Aorta (tissue), 5 donors: ENCODE measurements around the gene ONECUT1. TPM values are rescaled to one million over a fixed set of nuclear protein-coding genes. Genes with fewer than 3 reads are reported as not detected.

ENCODE experiments used
- ATAC-seq: fragments of 200-7000 bp; cut with Tn5 transposase; one replicate; pipeline ENCODE4 v1.9.1; 2022; ENCODE audit warnings: moderate library complexity; ENCODE audit not compliant: low FRiP score
- DNase-seq, 2 donors: peaks; one replicate each; pipeline ENCODE4 v3.0.0-alpha.2; 2020
- H3K27ac ChIP-seq, 2 donors: one replicate each; pipeline ENCODE4 v1.5.1; 2013; ENCODE audit warnings: low read length in 2 of 2, mild to moderate bottlenecking in 2 of 2, moderate library complexity in 2 of 2, control low read depth in 1 of 2, inconsistent platforms in 1 of 2, low read depth in 1 of 2
- H3K27me3 ChIP-seq, 2 donors: one replicate each; pipeline ENCODE4 v1.6.1; 2013; ENCODE audit warnings: control low read depth in 1 of 2, low read length in 1 of 2, mild to moderate bottlenecking in 1 of 2, moderate library complexity in 1 of 2; ENCODE audit not compliant: insufficient read depth in 2 of 2, control insufficient read depth in 1 of 2
- H3K36me3 ChIP-seq, 2 donors: one replicate each; pipeline ENCODE4 v1.6.1; 2013; ENCODE audit warnings: control low read depth in 1 of 2, low read length in 1 of 2, mild to moderate bottlenecking in 1 of 2; ENCODE audit not compliant: insufficient read depth in 2 of 2, control insufficient read depth in 1 of 2
- H3K4me1 ChIP-seq, 2 donors: one replicate each; pipeline ENCODE4 v1.6.1; 2013; ENCODE audit warnings: low read length in 2 of 2, control low read depth in 1 of 2, mild to moderate bottlenecking in 1 of 2, moderate library complexity in 1 of 2; ENCODE audit not compliant: insufficient read depth in 2 of 2, control insufficient read depth in 1 of 2
- H3K4me3 ChIP-seq, 2 donors: one replicate each; pipeline ENCODE4 v1.5.1; 2013; ENCODE audit warnings: low read length in 2 of 2, control low read depth in 1 of 2, mild to moderate bottlenecking in 1 of 2
- H3K9me3 ChIP-seq: one replicate; pipeline ENCODE4 v1.6.1; 2013; ENCODE audit warnings: mild to moderate bottlenecking, low read length; ENCODE audit not compliant: control insufficient read depth
- WGBS, 2 donors: extraction: QIAGEN DNeasy Blood & Tissue Kit; methylation state at CpG; one replicate each; pipeline ENCODE4 v1.1.7; 2013; 5-methylcytosine and 5-hydroxymethylcytosine counted together
- intact Hi-C, 2 donors: fragments of 100-400 bp; cut with DNase I; formaldehyde crosslinking; loops; one replicate each; pipeline versions ENCODE4 v1.14.2 to v1.15.0; 2022
- polyA plus RNA-seq, 2 donors: library from polyadenylated mRNA; stranded (reverse); fragments of 200-250 nt; gene quantifications; one replicate each; pipeline ENCODE4 v1.2.3, GENCODE V29; 2013
- total RNA-seq, 2 donors: library from RNA; stranded (reverse); fragmentation: NEBNext Ultra II Directional; extraction: Animal tissue kit (Norgen Biotek cat#: 25700); gene quantifications; one replicate each; pipeline ENCODE4 v1.2.1, GENCODE V29; 2021
- donor health status: healthy with polysubstance abuse.
- donor health status: Bipolar disorder and iron deficiency.
- donor health status: DM: no; HTN: no; CAD: no.
- donor health status: DM: no; HTN: no; CAD: no.
- donor health status: DM: yes; HTN: yes; CAD: no.

Gene ONECUT1
- total and polyA plus RNA-seq, 4 donors = not detected

DNA sequence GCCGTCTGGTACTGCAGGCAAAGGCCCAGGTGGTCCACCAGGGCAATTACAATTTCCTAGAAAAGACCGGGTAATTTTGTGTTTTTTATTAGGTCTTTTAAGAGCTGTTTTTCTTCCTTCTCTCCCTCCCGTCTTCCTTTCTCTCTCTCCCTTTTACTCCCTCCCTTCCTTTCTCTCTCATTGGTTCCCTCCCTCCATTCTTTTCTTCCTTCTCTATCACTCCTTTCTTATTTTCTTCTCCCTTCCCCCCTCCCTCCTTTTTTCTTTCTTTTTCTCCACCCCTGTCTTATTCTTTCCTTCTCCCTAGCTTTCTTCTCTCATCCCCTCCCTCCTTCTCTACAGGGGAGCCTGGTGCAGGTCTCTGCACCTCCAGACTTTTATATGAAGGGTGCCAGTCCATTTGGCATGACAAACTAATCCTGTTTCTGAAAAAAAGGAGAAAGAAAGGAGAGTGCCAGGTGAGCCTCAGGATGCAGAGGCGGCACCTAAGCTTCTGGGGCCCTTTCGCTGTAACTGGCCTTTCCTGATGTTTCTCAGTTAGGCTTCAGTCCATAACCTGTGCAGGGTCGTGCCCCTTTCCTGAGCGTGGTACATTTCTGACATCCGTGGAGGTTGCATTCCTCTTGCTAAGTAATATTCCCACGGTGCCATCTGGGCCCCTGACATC lies 9.1 kb upstream of the ONECUT1 start:
- intact Hi-C loops = no loop called here
- H3K27ac ChIP-seq = no peak overlapping the region
- no peaks in the 10 kb centered on the region for H3K36me3 ChIP-seq
- H3K9me3 ChIP-seq = no peaks in the 10 kb centered on the region
- no peak for DNase-seq
- no peak for ATAC-seq
- H3K27me3 ChIP-seq = no peaks in the 10 kb centered on the region
- no peak overlapping the region for H3K4me3 ChIP-seq
- H3K4me1 ChIP-seq = no peaks in the 10 kb centered on the region
- WGBS, 2 donors = 49 to 62% methylated on average over 9 of the region's 9 CpGs

DNA sequence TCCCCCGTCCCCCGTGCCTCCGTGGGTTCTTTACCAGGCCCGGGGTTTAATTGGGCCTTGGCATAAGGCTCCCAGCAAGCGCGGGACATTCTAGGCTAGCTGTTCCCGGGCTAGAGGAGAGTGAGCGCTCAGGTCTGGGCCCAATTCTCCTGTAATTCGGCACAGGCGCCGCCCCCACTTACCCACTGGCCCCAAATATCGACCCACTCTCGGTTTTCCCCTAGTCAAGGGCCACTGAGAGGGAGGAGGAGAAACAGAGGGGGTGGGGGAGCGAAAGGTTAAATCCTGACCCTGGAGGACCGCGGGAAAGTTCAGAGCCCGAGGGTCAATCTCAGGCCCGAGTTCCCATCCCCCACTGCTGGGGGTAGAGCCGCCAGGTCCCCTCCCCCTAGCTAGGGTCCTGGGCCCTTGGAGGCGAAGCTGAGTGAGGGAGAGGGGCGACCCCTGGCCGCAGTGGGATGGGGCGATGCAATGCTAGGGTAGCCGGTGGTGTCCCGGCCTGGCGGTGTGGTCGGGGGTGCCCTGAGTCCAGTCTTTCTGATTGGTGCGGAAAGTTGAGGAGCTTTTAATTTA lies 8.5 kb upstream of the ONECUT1 start:
- no peak overlapping the region for H3K4me3 ChIP-seq
- no peaks in the 10 kb centered on the region for H3K9me3 ChIP-seq
- no peaks in the 10 kb centered on the region for H3K36me3 ChIP-seq
- H3K27me3 ChIP-seq = no peaks in the 10 kb centered on the region
- H3K27ac ChIP-seq = no peak overlapping the region
- intact Hi-C loops = no loop called here
- no peak for DNase-seq
- H3K4me1 ChIP-seq = no peaks in the 10 kb centered on the region
- WGBS, 2 donors = 14 to 23% methylated on average over 27 to 28 of the region's 28 CpGs
- ATAC-seq = no peak

DNA sequence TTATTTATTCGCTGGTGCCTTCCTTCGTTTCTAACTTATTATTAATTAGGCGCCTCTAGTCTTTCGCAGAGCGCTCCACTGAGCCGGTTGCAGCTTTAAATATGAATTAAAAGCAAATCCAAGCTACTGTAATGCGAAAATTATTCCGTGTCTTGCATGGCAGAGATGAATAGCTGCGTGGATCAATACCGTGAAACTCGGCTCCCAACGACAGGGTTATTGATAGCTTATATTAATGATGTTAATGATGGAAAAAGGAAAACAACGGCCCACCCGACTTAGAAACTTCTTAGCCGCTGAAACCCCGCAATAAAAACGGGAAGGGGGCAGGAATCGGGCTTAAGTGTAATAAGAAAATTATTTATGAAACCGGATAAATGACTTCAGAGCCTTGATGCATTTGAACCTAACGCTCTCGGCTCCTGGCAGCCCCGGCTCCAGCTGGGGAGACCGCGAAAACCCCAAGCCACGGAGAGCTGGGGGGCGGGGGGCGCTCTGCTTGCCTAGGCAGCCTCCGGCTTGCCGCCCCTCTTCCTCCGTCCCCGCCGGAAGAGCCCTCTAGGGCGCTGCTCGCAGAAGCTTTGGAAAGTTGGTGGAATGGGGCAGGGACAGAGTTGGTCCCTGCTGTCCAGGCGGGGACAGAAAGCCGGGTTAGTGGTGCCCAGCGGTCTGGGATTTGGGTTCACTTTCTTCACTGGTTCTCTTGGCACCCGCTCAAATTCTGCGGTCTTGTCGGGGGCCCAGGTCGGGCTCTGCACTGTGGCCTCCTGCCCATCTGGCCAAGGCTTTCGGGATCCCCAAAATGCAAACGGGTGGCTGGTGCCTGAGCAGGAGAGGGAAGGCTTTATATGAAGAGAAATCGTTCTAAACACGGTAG lies 7.7 kb upstream of the ONECUT1 start:
- no peak for DNase-seq
- Histone ChIP-seq H3K36me3 (no peaks in the 10 kb centered on the region), H3K9me3 (no peaks in the 10 kb centered on the region), H3K27me3 (no peaks in the 10 kb centered on the region), H3K4me3 (no peak overlapping the region), H3K27ac (no peak overlapping the region), H3K4me1 (no peaks in the 10 kb centered on the region)
- 5 to 12% methylated on average over 45 of the region's 45 CpGs for WGBS, 2 donors
- ATAC-seq = no peak
- intact Hi-C loops = no loop called here

DNA sequence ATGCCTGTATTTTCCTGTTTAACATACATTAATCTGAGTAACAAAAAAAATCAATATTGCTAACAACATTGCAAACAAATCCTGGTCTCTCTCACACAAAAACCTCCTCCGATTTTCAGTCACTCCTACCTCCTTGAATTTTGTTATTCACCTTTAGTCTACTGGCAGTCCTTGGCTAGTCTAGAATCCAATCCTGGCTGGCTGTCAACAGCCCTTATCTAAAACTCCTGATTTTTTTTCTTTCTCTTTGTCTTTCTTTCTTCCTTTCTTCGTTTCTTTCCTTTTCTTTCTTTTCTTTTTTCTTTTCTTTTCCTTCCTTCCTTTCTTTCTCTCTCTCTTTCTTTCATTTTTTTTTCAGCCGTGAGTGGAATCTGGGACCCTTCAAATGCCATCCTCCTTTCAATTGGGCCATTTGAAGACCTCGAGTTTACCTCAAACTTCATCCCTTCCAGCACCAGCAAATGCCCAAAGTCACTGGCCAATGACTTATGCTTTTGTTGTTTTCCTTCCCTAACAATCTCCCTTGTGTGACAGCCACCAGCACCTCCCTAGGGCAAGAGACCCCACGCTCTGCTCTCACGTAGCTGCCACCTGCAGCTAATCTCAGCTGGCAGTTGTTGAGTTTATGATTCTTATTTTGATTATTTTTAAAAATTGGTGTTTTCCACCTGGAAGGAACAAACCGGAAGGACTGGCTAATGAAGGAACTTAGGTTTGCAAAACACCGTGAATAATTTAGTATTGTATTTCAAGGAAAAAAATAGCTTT lies 6.8 kb upstream of the ONECUT1 start:
- Histone ChIP-seq H3K4me3 (no peak overlapping the region), H3K4me1 (no peaks in the 10 kb centered on the region), H3K27me3 (no peaks in the 10 kb centered on the region), H3K36me3 (no peaks in the 10 kb centered on the region), H3K9me3 (no peaks in the 10 kb centered on the region), H3K27ac (no peak overlapping the region)
- DNase-seq (no peak), ATAC-seq (no peak)
- intact Hi-C loops = no loop called here
- WGBS, 2 donors = 12 to 13% methylated on average over 8 of the region's 8 CpGs

DNA sequence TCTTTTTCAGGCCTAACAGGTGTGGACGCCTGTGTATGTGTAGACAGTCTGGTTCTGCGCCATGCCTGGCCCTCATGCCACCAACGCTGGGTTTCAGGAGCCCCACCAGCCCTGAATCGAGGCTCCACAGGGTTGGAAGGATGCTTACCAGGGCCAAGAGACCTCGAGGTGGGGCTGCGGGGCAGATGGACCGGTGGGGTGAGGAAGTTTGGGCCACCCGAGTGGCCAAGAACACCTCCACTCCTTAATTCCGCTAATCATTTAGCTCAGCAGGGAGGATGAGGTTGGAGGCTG lies 6.0 kb upstream of the ONECUT1 start:
- no peaks in the 10 kb centered on the region for H3K27me3 ChIP-seq
- no peaks in the 10 kb centered on the region for H3K9me3 ChIP-seq
- no peak for DNase-seq
- intact Hi-C loops = no loop called here
- no peaks in the 10 kb centered on the region for H3K4me1 ChIP-seq
- H3K36me3 ChIP-seq = no peaks in the 10 kb centered on the region
- no peak overlapping the region for H3K4me3 ChIP-seq
- WGBS, 2 donors = 9 to 12% methylated on average over 9 of the region's 9 CpGs
- ATAC-seq = no peak
- H3K27ac ChIP-seq = no peak overlapping the region

DNA sequence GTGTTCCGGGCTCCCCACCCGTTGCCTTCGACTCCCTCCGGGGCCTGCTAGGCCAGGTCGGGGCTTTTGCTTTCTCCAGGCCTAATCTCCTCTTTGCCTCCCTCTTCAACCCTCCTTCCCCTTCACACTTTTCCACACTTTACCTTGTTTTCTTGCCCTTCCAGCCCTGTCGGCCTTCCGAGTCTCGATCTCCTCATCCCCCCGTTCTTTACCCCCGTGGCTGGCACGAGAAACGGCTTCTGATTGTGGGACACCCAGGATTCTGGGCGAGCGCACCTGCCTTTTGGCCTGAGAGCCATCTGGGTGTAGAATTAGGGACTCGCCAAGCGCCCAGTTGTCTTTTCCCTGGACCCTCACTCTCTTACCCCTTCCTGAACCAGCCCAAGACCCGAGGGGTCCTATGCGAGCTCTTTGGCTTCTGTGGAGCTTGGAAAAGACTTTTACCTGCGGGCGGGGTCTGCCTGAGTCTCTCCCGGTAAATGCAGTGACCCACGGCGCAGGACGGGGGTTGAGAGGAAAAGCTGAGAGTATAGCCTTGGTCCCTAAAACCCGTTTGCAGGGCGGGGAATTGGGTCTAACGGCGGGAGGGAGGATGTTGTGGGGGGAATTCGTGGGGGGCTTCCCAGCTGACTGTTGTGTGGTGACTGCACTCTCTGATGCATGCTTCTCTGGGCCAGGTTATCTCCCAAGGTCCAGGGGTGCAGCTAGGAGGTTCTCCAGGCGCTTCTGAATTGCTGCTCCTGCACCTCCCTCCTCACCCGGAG lies 5.5 kb upstream of the ONECUT1 start:
- H3K4me3 ChIP-seq = no peak overlapping the region
- H3K27ac ChIP-seq = no peak overlapping the region
- no peaks in the 10 kb centered on the region for H3K27me3 ChIP-seq
- DNase-seq = no peak
- no peak for ATAC-seq
- H3K9me3 ChIP-seq = no peaks in the 10 kb centered on the region
- intact Hi-C loops = no loop called here
- H3K4me1 ChIP-seq = no peaks in the 10 kb centered on the region
- no peaks in the 10 kb centered on the region for H3K36me3 ChIP-seq
- 12 to 17% methylated on average over 31 of the region's 31 CpGs for WGBS, 2 donors

DNA sequence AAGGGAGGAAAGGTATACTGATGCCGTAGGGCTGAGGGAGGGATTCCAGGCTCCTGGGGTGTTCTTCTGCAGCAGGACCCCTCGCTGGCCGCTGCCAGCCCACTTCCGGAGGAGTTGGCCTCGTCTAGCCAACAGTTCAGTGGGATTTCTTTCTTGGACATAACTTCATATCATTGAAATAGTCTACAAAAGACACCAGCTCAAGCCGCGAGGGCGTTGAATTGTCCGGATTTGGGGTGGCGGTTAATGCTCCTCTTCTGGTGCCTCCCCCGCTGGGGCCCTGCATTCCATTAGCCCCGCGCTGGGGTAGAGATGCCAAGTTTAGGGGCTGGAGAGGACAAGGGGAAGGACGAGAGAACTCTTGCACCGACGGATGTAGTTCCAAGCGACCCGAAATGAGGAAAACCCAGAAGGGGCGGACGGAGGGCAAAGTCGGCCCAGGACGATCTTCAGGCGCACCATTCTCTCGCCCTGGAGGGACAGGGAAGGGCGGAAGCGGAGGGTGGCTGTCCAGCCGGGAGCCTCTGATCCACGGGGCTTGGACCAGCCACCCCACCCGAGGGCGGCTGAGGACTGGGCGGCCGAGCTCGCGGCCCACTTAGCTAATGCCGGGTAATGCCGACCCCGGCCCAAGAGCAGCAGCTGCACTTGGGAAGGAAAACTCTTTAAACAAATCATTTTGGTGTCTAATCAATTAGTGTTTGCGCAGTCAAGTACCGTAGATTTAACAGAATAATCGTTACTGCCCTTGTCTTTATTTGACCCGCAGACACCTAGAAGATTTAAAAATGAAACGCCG lies 4.7 kb upstream of the ONECUT1 start:
- ATAC-seq = no peak
- intact Hi-C loops = no loop called here
- no peaks in the 10 kb centered on the region for H3K27me3 ChIP-seq
- H3K9me3 ChIP-seq = no peaks in the 10 kb centered on the region
- H3K36me3 ChIP-seq = no peaks in the 10 kb centered on the region
- no peak overlapping the region for H3K27ac ChIP-seq
- H3K4me3 ChIP-seq = no peak overlapping the region
- WGBS, 2 donors = 8 to 11% methylated on average over 42 to 43 of the region's 43 CpGs
- H3K4me1 ChIP-seq = no peaks in the 10 kb centered on the region
- DNase-seq = no peak

DNA sequence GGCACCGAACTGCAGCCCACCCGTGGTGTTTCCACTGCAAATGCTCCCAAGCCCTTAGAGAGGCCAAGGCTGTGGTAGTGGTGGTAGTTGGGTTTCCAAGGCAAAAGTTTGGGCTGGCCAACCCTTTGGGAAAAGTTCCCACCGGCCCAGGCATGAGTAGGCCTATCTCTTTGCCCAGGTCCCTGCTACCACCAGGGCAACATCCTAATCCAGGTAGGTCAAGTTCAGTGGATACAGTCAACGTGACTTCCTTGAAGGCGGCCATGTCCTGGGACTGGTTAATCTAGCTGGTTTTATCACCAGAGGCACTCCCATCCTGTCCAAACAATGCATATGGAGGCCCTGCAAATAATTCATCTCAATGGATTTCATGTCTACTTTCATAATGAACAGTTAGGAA lies 1.6 kb upstream of the ONECUT1 start:
- H3K27me3 ChIP-seq = no peaks in the 10 kb centered on the region

More for the DNA sequence above, 1.6 kb upstream of the ONECUT1 start:
- ATAC-seq (no peak), DNase-seq (no peak)
- WGBS, 2 donors = 73 to 76% methylated on average over 5 of the region's 5 CpGs
- Histone ChIP-seq H3K4me3 (no peak overlapping the region), H3K36me3 (no peaks in the 10 kb centered on the region), H3K27ac (no peak overlapping the region), H3K4me1 (no peaks in the 10 kb centered on the region), H3K9me3 (no peaks in the 10 kb centered on the region)
- intact Hi-C loops = no loop called here
